Cardiac fibroblast (primary cell): ENCODE results near the gene CFAP20DC.
"Not testable (repeated sequence)": the region's sequence is repeated elsewhere in the genome, so short reads cannot be mapped to it uniquely, and the experiment has no call there.

Source experiments
- DNase-seq, 2 donors: peaks; one replicate each; pipeline versions ENCODE4 v3.0.0 to v3.0.0-alpha.2; 2010; ENCODE audit warnings: low read depth in 2 of 2
- H3K4me3 ChIP-seq, 2 donors: replicated peaks in 1 of 2; 1 replicate in 1 of 2; 2 replicates in 1 of 2; pipeline ENCODE4 v1.5.1; 2011; ENCODE audit warnings: low read depth in 2 of 2, low read length in 2 of 2, mild to moderate bottlenecking in 2 of 2, moderate library complexity in 1 of 2
- CTCF ChIP-seq: IDR thresholded peaks from one replicate; pipeline ENCODE4 v1.5.1; 2011; ENCODE audit warnings: low read depth, mild to moderate bottlenecking, low read length, inconsistent platforms

The CFAP20DC gene

GRCh38 chr3:59049671-59050331 is at the start of gene CFAP20DC:
Gene CFAP20DC, minus strand, starts transcription at chr3:59050025. Its CDS starts 394 bp downstream, at chr3:59049631.
- TF ChIP-seq CTCF: no peak
- DNase-seq: peak; percentile 95
- peak within 1 kb of the TSS; percentile 68 to 71 for H3K4me3 ChIP-seq

- not testable (repeated sequence) for H3K4me3 ChIP-seq
- peak in 1 of 2 donors; percentile 18 for DNase-seq
Measured at GRCh38 chr3:59098516-59098915, 48.7 kb upstream of the CFAP20DC start.

GRCh38 chr3:59094446-59094845 is 44.6 kb upstream of the CFAP20DC start:
- TF ChIP-seq CTCF: no peak
- no peak for DNase-seq
- H3K4me3 ChIP-seq: no peak overlapping the region

GRCh38 chr3:59093521-59093920 is 43.7 kb upstream of the CFAP20DC start:
- no peak overlapping the region for H3K4me3 ChIP-seq
- no peak for TF ChIP-seq CTCF
- DNase-seq: no peak

GRCh38 chr3:59088761-59089160 is 38.9 kb upstream of the CFAP20DC start:
- DNase-seq: no peak
- no peak overlapping the region for H3K4me3 ChIP-seq
- TF ChIP-seq CTCF: no peak

GRCh38 chr3:59085976-59086375 is 36.2 kb upstream of the CFAP20DC start:
- no peak for TF ChIP-seq CTCF
- no peak for DNase-seq
- H3K4me3 ChIP-seq: no peak overlapping the region

GRCh38 chr3:59084583-59084982 is 34.8 kb upstream of the CFAP20DC start:
- no peak overlapping the region for H3K4me3 ChIP-seq
- TF ChIP-seq CTCF: no peak
- DNase-seq: no peak
